ENCODE measurements around the gene GAS7.

Gene GAS7

GRCh38 chr17:9976283-9977179 is 221.9 kb downstream of the GAS7 start:
- DNase-seq, result peak in 1 of 4 experiments; percentile 39

DNA sequence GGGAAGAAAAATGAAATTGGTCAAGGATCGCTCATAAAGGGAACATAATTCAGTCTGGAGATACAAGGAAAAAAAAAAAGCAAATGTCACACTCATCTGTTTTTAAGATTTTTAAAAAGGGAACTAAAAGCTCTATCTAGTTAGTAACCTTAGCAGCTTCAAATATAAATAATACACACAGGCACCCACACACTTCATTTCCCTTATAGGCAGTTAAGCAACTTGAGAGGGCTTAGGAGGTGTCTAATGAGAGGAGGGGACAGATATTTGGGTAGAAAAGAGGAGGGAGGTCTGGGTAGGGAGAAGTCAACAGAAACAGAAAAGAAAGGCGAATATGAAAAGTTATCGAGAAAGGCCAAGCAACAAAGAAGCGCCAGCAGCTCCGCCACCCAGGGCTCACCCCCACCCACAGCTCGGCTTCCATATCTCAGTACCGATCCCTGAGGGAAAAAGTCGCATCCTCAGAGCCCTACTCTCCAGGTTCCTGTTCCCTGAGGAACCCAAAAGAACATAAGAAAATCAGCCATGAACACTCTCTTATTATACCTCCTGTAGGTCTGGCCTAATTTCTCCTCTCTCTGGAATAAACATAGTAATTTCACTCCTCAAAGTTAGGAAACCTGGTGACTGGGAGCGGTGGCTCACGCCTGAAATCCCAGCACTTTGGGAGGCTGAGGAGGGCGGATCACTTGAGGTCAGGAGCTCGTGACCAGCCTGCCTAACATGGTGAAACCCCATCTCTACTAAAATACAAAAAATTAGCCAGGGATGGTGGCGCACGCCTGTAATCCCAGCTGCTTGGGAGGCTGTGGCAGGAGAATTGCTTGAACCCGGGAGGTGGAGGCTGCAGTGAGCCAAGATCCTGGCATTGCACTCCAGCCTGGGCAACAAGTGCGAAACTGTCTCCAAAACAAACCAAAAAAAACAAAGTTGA is 223.7 kb downstream of the GAS7 start:
- DNase-seq, result peak; percentile 34 to 88 (median 62)

GRCh38 chr17:9973669-9974447 is 224.5 kb downstream of the GAS7 start:
- DNase-seq, result no peak

DNA sequence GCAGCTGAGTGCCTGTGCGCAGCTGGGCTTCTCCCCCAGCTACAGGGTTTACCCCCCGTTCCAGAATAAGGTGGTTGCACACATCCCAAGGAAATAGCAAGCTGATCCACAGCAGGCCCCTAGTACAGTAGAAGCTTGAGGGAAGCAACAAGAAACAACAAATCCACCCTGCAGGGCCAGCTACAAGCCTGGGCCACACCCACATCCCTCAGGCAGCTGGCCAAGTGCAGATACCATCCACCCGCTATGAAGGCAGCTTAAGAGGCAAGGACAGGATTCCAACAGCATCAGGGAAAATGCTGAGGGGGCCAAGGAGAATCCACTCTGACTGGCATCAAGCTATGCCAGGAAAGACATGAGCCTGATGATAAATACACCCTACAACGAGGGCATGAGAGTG is 226.4 kb downstream of the GAS7 start:
- DNase-seq, result peak in 2 of 4 experiments; percentile 16 to 37

DNA sequence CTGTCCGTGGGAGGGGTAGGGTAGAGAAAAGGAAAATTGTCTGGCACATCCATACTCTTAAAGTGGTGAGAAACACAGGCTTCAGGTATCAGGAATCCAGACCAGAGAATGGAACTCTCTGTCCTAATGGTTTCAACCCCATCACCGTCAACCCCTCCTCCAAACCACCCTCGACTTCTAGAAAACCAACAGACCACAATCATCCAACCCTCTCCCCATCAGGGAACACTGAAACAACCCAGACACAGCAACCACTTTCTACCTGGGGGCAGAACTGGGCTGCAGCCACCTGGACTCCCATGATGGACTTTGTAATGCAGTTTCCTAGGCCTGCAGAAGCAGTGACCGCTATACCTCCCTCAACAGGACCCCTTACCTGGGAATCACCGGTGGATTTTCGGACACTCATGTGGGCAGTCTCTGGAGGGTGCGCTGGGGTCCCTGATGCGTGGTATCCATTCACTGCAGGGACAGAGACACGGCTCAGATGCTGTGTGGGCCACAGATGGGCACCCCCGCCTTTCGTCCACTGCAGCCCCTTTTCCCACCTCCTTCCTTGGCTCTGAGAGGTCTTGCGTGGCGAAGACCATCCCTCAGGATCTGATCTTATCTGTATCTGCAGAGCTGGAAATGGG is 229.0 kb downstream of the GAS7 start:
- DNase-seq, result no peak

GRCh38 chr17:9968881-9969280 is 229.5 kb downstream of the GAS7 start:
- no peak for DNase-seq

- DNase-seq, result no peak
These were observed 230.4 kb downstream of the GAS7 start for GRCh38 chr17:9968008-9968407.

- peak in 3 of 4 experiments; percentile 44 to 50 (median 49) for DNase-seq
These were observed 238.9 kb downstream of the GAS7 start for GRCh38 chr17:9959377-9959981.

GRCh38 chr17:9958586-9959281 is 239.7 kb downstream of the GAS7 start:
- DNase-seq, result peak; percentile 60 to 77 (median 71)

DNA sequence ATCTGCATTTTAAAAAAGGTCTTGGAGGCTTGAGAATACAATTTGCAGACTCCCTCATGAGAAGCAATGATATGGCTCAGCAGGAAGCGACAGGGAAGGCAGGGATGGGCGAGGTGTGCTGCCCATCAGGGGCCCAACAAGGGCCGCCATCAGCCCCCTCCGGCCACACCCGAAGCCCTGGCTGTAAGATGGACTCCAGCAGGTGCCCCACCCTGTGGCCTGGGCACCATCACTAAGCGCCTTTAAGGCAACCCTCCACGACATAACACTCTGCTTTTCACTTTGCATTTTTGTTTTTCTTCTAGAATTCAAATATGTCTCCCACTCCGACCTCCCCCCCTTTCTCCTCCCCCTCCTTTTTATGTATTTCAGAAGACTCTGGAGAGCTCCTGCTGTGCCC is 241.2 kb downstream of the GAS7 start:
- no peak for DNase-seq

GRCh38 chr17:9956474-9957131 is 241.8 kb downstream of the GAS7 start:
- DNase-seq, result no peak

- DNase-seq, result no peak
These were observed 244.9 kb downstream of the GAS7 start for GRCh38 chr17:9953492-9953891.

GRCh38 chr17:9951803-9952202 is 246.6 kb downstream of the GAS7 start:
- DNase-seq, result no peak

DNA sequence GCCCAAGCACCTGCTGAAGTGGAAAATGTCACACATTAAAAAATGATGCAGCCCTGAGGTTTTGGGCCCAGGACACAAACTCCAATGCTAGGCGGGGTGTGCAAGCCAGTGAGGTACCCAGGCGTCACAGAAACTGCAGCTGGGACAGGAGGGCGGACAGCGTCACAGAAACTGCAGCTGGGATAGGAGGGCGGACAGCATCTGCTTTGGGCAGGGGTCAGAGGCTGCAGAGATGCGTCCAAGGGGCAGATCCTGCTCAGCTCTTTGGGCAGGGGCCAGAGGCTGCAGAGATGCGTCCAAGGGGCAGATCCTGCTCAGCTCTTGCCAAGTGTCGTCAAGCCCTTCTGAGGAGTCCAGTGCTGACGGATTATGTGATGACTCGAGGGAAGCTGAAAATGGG is 249.5 kb downstream of the GAS7 start:
- DNase-seq, result no peak

- DNase-seq, result no peak
These were observed 253.7 kb downstream of the GAS7 start for GRCh38 chr17:9944704-9945103.

- no peak for DNase-seq
These were observed 255.1 kb downstream of the GAS7 start for GRCh38 chr17:9943343-9943742.

- no peak for DNase-seq
These were observed 255.5 kb downstream of the GAS7 start for GRCh38 chr17:9942885-9943284.

DNA sequence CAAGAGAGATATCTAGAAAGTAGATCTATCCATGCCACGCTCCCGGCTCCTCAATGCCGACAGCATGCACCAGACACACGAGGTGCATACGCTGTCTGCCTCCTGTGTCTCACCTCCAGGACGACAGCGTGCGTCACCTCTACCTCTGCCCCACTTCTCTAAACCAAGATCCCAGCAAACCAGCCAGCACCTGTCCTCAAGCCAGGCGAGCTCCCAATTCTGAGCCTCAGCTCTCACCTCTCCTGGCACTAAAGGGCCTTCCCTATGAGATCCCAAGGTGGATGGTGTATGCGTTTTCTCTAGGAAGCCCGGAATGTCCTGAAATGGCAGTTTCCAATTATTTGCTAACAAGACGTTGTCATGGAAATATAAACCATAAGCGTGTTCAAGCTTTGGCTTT is 257.1 kb downstream of the GAS7 start:
- no peak for DNase-seq

DNA sequence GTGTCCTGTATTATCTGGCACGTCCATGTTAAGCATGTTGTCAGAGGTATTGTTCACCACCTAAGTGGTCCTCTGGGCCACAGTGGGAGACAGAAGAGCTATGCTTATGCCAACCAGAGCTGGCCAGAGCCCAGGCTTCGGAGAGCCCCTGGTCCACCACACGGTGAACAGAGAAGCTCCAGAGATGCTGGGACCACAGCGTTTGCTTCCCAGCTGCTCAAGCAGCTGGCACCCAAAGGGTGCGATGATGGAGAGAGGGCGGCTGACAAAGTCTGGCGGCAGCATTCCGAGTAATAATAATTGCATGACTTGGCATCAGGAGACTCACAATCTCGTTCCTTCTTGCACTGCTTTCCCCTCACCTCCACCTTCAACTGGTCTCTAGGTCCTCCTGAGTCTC is 257.6 kb downstream of the GAS7 start:
- DNase-seq, result no peak

GRCh38 chr17:9938764-9939163 is 259.6 kb downstream of the GAS7 start:
- no peak for DNase-seq
